HEK293 (cell line): ENCODE results near the gene SMPD3.
A peak's percentile ranks its signal among the peaks of the same experiment; 100 is the strongest.

Experiments
- CTCF ChIA-PET: fragments of 350-600 bp; formaldehyde crosslinking; extraction: SDS; loops from one replicate; lab custom pipeline; 2021; ENCODE audit warnings: antibody characterized with exemption; lab: Yijun Ruan, JAX
- POLR2A ChIA-PET: fragments of 300-600 bp; formaldehyde crosslinking; extraction: SDS; loops from one replicate; lab custom pipeline; 2020; ENCODE audit warnings: antibody characterized with exemption, inconsistent platforms; lab: Yijun Ruan, JAX
- H3K27ac ChIP-seq: fragments of 200-500 bp; sonication (Bioruptor generic); 2 replicates; pipeline ENCODE4 v1.5.1; 2014; ENCODE audit warnings: low read depth, low read length, control low read depth, inconsistent platforms; ENCODE audit errors: extremely low read depth
- H3K36me3 ChIP-seq, 2 experiments: fragments of 200-500 bp in 1 of 2; sonication (Bioruptor generic) in 1 of 2; 1 replicate in 1 of 2; 2 replicates in 1 of 2; pipeline ENCODE4 v1.5.1; 2014 to 2017; ENCODE audit warnings: inconsistent platforms in 2 of 2, low read length in 2 of 2; ENCODE audit not compliant: control insufficient read depth in 2 of 2, insufficient read depth in 1 of 2
- H3K4me1 ChIP-seq: fragments of 200-500 bp; sonication (Bioruptor generic); 2 replicates; pipeline ENCODE4 v1.5.1; 2014; ENCODE audit warnings: mild to moderate bottlenecking, low read length, inconsistent platforms; ENCODE audit not compliant: control insufficient read depth, insufficient read depth
- H3K4me3 ChIP-seq: 2 replicates; pipeline ENCODE4 v1.5.1; 2011; ENCODE audit warnings: low read depth, mild to moderate bottlenecking, control low read depth, low read length, moderate library complexity
- H3K9me3 ChIP-seq: fragments of 200-500 bp; sonication (Bioruptor generic); 2 replicates; pipeline ENCODE4 v1.5.1; 2014; ENCODE audit warnings: low read depth, low read length, inconsistent platforms; ENCODE audit not compliant: control insufficient read depth, insufficient read depth
- BCL11B ChIP-seq: fragments of 450-650 bp; formaldehyde crosslinking; IDR thresholded peaks from 2 replicates; pipeline ENCODE4 v1.5.1; 2016; ENCODE audit warnings: low read depth, missing biosample characterization, missing genetic modification characterization
- IKZF3 ChIP-seq: fragments of 450-650 bp; IDR thresholded peaks from 2 replicates; pipeline ENCODE4 v1.5.0; 2018; ENCODE audit warnings: missing biosample characterization, mild to moderate bottlenecking, missing genetic modification characterization, moderate library complexity
- MEIS1 ChIP-seq: sonication (generic); formaldehyde crosslinking; IDR thresholded peaks from 2 replicates; pipeline ENCODE4 v1.8.1; 2022; ENCODE audit warnings: missing genetic modification reagents, mild to moderate bottlenecking, borderline replicate concordance
- ZBTB20 ChIP-seq: fragments of 450-650 bp; formaldehyde crosslinking; IDR thresholded peaks from 2 replicates; pipeline ENCODE4 v1.5.1; 2016; ENCODE audit warnings: missing biosample characterization, missing genetic modification characterization
- ZBTB21 ChIP-seq: fragments of 450-650 bp; formaldehyde crosslinking; IDR thresholded peaks from 2 replicates; pipeline ENCODE4 v1.5.1; 2017; ENCODE audit warnings: missing biosample characterization, missing genetic modification characterization
- ZNF146 ChIP-seq: fragments of 450-650 bp; formaldehyde crosslinking; IDR thresholded peaks from 2 replicates; pipeline ENCODE4 v1.5.1; 2016; ENCODE audit warnings: missing biosample characterization, missing genetic modification characterization
- ZNF211 ChIP-seq: fragments of 450-650 bp; formaldehyde crosslinking; IDR thresholded peaks from 2 replicates; pipeline ENCODE4 v1.5.1; 2016; ENCODE audit warnings: low read depth, missing biosample characterization, missing genetic modification characterization
- ZNF311 ChIP-seq: fragments of 450-650 bp; formaldehyde crosslinking; IDR thresholded peaks from 2 replicates; pipeline ENCODE4 v1.5.1; 2017; ENCODE audit warnings: missing biosample characterization, missing genetic modification characterization, borderline replicate concordance
- ZNF529 ChIP-seq: fragments of 450-650 bp; formaldehyde crosslinking; IDR thresholded peaks from 2 replicates; pipeline ENCODE4 v1.5.1; 2017; ENCODE audit warnings: missing genetic modification characterization, missing biosample characterization; ENCODE audit not compliant: insufficient replicate concordance
- ZNF610 ChIP-seq: fragments of 450-650 bp; formaldehyde crosslinking; IDR thresholded peaks from 2 replicates; pipeline ENCODE4 v1.5.1; 2016; ENCODE audit warnings: missing biosample characterization, missing genetic modification characterization, borderline replicate concordance
- ZNF623 ChIP-seq: fragments of 450-650 bp; formaldehyde crosslinking; IDR thresholded peaks from 2 replicates; pipeline ENCODE4 v1.5.1; 2016; ENCODE audit warnings: missing biosample characterization, missing genetic modification characterization
- ZNF664 ChIP-seq: fragments of 450-650 bp; formaldehyde crosslinking; IDR thresholded peaks from 2 replicates; pipeline ENCODE4 v1.5.1; 2016; ENCODE audit warnings: missing biosample characterization, missing genetic modification characterization
- TF ChIP-seq, protein P1 (sequence below): fragments of 450-650 bp; formaldehyde crosslinking; IDR thresholded peaks from 2 replicates; pipeline ENCODE4 v1.5.1; 2016; ENCODE audit warnings: missing biosample characterization, missing genetic modification characterization
- TF ChIP-seq, protein P2 (sequence below): fragments of 450-650 bp; formaldehyde crosslinking; IDR thresholded peaks from 2 replicates; pipeline ENCODE4 v1.5.1; 2016; ENCODE audit warnings: missing biosample characterization, missing genetic modification characterization, borderline replicate concordance
- TF ChIP-seq, protein P3 (sequence below): fragments of 450-650 bp; formaldehyde crosslinking; conservative IDR thresholded peaks from 2 replicates; pipeline ENCODE4 v1.5.1; 2016; ENCODE audit warnings: low read depth, missing biosample characterization, missing genetic modification characterization
- TF ChIP-seq, protein P4 (sequence below): fragments of 450-650 bp; formaldehyde crosslinking; IDR thresholded peaks from 2 replicates; pipeline ENCODE4 v1.5.1; 2016; ENCODE audit warnings: missing biosample characterization, missing genetic modification characterization

The SMPD3 gene

DNA sequence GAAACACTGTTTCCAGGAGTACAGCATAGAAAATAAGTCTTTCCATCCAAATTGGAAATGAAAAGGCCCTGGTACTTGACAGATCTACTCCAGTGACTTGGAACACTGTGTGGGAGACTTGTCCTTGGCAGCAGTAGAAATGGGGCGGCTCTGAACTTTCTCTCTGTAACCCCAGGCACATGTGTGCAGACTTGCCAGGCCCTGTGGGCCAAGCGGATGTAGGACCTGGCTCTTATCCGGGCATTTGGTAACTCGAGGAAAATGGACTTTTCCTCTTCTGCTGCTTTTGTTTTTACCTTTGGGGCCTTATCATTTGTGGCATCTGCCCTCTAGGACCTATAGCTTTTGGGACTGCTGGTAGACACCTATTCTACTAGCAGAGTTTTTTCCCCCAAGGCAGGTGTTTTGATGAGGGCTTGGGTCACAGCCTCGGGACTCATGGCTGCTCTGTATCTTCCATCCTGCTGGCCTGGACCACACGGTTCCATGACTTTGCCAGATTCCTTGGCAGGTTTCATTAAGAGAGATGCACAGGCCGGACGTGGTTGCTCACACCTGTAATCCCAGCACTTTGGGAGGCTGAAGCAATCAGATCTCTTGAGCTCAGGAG lies 43.5 kb downstream of the SMPD3 start (continued):
- TF ChIP-seq, protein P1, sequence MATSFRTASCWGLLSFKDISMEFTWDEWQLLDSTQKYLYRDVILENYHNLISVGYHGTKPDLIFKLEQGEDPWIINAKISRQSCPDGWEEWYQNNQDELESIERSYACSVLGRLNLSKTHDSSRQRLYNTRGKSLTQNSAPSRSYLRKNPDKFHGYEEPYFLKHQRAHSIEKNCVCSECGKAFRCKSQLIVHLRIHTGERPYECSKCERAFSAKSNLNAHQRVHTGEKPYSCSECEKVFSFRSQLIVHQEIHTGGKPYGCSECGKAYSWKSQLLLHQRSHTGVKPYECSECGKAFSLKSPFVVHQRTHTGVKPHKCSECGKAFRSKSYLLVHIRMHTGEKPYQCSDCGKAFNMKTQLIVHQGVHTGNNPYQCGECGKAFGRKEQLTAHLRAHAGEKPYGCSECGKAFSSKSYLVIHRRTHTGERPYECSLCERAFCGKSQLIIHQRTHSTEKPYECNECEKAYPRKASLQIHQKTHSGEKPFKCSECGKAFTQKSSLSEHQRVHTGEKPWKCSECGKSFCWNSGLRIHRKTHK, result no peak
- no peak for TF ChIP-seq IKZF3
- no peak for TF ChIP-seq ZNF311 (tag by site-specific recombination)
- TF ChIP-seq MEIS1 (CRISPR knock-in tag), result no peak
- no peak for TF ChIP-seq ZBTB21 (tag by site-specific recombination)

DNA sequence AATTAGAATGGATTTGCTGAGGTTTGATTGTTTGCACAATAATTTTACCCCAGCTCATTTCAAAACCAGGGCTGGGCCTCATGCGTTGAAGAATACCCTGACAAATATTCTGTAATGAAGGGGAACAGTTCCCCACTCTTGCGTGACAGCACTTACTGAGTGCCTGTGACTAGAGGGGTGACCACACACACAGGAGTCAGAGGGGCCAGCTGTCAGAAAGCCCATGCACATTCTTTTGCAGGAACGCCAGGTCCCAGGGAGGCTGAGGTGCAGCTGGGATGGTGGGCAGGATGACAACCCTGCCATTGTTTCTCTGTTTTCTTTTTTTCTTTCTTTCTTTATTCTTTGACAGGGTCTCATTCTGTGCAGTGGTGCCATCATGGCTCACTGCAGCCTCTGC lies 44.6 kb downstream of the SMPD3 start:
- H3K4me3 ChIP-seq, result no peak overlapping the region
- no peak overlapping the region for H3K27ac ChIP-seq
- no peaks in the 10 kb centered on the region for H3K36me3 ChIP-seq
- no peaks in the 10 kb centered on the region for H3K9me3 ChIP-seq
- no peaks in the 10 kb centered on the region for H3K4me1 ChIP-seq
- CTCF ChIA-PET, result interaction anchor here (0.9 to 1.4 kb wide), 2 partner anchors 8 to 117 kb away, joined by 3 to 4 read pairs; no protein-coding TSS in a partner anchor
- no peak for TF ChIP-seq ZNF610 (tag by site-specific recombination)
- no peak for TF ChIP-seq BCL11B (tag by site-specific recombination)
- no peak for TF ChIP-seq ZNF146 (tag by site-specific recombination)
- TF ChIP-seq, protein P2, sequence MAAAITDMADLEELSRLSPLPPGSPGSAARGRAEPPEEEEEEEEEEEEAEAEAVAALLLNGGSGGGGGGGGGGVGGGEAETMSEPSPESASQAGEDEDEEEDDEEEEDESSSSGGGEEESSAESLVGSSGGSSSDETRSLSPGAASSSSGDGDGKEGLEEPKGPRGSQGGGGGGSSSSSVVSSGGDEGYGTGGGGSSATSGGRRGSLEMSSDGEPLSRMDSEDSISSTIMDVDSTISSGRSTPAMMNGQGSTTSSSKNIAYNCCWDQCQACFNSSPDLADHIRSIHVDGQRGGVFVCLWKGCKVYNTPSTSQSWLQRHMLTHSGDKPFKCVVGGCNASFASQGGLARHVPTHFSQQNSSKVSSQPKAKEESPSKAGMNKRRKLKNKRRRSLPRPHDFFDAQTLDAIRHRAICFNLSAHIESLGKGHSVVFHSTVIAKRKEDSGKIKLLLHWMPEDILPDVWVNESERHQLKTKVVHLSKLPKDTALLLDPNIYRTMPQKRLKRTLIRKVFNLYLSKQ (tag by site-specific recombination), result no peak
- TF ChIP-seq, protein P3, sequence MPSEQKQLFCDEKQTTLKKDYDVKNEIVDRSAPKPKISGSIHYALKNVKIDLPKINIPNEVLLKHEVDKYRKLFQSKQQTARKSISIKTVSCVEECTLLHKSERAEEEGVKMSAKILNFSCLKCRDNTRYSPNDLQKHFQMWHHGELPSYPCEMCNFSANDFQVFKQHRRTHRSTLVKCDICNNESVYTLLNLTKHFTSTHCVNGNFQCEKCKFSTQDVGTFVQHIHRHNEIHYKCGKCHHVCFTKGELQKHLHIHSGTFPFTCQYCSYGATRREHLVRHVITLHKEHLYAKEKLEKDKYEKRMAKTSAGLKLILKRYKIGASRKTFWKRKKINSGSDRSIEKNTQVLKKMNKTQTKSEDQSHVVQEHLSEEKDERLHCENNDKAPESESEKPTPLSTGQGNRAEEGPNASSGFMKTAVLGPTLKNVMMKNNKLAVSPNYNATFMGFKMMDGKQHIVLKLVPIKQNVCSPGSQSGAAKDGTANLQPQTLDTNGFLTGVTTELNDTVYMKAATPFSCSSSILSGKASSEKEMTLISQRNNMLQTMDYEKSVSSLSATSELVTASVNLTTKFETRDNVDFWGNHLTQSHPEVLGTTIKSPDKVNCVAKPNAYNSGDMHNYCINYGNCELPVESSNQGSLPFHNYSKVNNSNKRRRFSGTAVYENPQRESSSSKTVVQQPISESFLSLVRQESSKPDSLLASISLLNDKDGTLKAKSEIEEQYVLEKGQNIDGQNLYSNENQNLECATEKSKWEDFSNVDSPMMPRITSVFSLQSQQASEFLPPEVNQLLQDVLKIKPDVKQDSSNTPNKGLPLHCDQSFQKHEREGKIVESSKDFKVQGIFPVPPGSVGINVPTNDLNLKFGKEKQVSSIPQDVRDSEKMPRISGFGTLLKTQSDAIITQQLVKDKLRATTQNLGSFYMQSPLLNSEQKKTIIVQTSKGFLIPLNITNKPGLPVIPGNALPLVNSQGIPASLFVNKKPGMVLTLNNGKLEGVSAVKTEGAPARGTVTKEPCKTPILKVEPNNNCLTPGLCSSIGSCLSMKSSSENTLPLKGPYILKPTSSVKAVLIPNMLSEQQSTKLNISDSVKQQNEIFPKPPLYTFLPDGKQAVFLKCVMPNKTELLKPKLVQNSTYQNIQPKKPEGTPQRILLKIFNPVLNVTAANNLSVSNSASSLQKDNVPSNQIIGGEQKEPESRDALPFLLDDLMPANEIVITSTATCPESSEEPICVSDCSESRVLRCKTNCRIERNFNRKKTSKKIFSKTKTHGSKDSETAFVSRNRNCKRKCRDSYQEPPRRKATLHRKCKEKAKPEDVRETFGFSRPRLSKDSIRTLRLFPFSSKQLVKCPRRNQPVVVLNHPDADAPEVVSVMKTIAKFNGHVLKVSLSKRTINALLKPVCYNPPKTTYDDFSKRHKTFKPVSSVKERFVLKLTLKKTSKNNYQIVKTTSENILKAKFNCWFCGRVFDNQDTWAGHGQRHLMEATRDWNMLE, result no peak
- TF ChIP-seq ZNF211 (tag by site-specific recombination), result no peak
- POLR2A ChIA-PET, result no interaction called here

DNA sequence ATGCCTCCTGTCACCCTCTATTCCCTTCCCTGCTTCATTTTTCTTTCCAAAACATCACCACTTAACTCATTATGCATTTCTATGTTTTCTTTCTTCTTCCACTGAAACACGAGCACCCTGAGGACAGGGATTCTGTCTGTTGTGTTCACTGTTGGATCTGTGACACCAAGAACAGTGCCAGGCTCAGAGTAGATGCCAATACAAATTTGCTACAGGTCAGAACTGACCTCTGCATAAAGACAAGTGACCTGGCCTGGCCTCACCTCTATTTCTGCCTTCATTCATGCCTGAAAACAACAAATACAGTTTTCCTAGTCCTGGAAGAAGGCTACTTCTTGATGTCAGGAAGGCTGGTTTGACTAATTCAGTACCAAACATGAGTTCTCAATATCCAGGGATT lies 45.1 kb downstream of the SMPD3 start:
- Histone ChIP-seq H3K36me3 (no peaks in the 10 kb centered on the region), H3K4me1 (no peaks in the 10 kb centered on the region), H3K9me3 (no peaks in the 10 kb centered on the region), H3K4me3 (no peak overlapping the region), H3K27ac (no peak overlapping the region)
- ChIA-PET CTCF (no interaction called here), POLR2A (no interaction called here)
- TF ChIP-seq ZNF664 (tag by site-specific recombination) (no peak), ZNF623 (tag by site-specific recombination) (no peak), ZNF529 (tag by site-specific recombination) (no peak), ZBTB20 (tag by site-specific recombination) (0 out of 2 replicates have a peak, but pooled peaks have one; percentile 8)
- TF ChIP-seq, protein P4, sequence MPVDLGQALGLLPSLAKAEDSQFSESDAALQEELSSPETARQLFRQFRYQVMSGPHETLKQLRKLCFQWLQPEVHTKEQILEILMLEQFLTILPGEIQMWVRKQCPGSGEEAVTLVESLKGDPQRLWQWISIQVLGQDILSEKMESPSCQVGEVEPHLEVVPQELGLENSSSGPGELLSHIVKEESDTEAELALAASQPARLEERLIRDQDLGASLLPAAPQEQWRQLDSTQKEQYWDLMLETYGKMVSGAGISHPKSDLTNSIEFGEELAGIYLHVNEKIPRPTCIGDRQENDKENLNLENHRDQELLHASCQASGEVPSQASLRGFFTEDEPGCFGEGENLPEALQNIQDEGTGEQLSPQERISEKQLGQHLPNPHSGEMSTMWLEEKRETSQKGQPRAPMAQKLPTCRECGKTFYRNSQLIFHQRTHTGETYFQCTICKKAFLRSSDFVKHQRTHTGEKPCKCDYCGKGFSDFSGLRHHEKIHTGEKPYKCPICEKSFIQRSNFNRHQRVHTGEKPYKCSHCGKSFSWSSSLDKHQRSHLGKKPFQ (tag by site-specific recombination), result no peak
